ENCODE results near the gene CYSLTR2. TPM values are rescaled to one million over a fixed set of nuclear protein-coding genes. Genes with fewer than 3 reads are reported as not detected.
"Not testable (repeated sequence)": the region's sequence is repeated elsewhere in the genome, so short reads cannot be mapped to it uniquely, and the experiment has no call there.

Gene CYSLTR2
- total and polyA plus RNA-seq, 2 donors (not counting 1 experiment from before 2014, with no cell fraction given) = 0.09 TPM; not detected in 1

DNA sequence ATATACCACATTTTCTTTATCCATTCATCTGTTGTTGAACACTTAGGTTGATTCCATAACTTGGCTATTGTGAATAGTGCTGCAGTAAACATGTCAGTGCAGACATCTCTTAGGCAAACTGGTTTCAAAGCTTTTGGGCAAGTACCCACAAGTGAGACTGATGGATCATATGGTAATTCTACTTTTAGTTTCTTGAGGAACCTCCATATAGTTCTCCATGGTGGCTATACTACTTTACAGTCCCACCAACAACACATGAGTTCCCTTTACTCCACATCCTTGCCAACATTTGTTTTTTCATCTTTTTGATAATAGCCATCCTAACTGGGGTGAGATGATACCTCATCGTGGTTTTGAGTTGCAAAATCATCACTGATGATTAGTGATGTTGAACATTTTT is 8.5 kb downstream of the CYSLTR2 start:
- Histone ChIP-seq H4K20me1 (ENCODE audit: control insufficient read depth, insufficient read depth, low read length, poor library complexity, severe bottlenecking) (no peaks in the 10 kb centered on the region), H3K9me3 (ENCODE audit: control extremely low read depth in 1 of 3, control insufficient read depth in 2 of 3, insufficient read depth in 1 of 3, low read length in 2 of 3) (peaks cover 3 to 11% (median 7%) of the 10 kb centered on the region in 3 donors), H3K36me3 (replicated peaks in 1 of 2; ENCODE audit: control extremely low read depth in 1 of 2, control insufficient read depth in 1 of 2, extremely low read depth in 1 of 2, insufficient read depth in 2 of 2, low read length in 1 of 2) (no peaks in the 10 kb centered on the region), H3K4me3 (ENCODE audit: control extremely low read depth in 1 of 5, extremely low read depth in 1 of 5, insufficient read depth in 1 of 5, low read depth in 2 of 5, low read length in 4 of 5) (no peak overlapping the region), H2AFZ (ENCODE audit: insufficient read depth, low read depth, low read length, poor library complexity, severe bottlenecking) (no peak overlapping the region), H3K79me2 (ENCODE audit: control insufficient read depth, insufficient read depth, low read length) (no peaks in the 10 kb centered on the region), H3K27me3 (replicated peaks in 1 of 4; ENCODE audit: control extremely low read depth in 1 of 4, control insufficient read depth in 3 of 4, insufficient read depth in 4 of 4, low read length in 3 of 4) (no peaks in the 10 kb centered on the region), H3K9ac (ENCODE audit: low read length) (no peak overlapping the region), H3K27ac (ENCODE audit: low read length in 2 of 2) (no peak overlapping the region), H3K4me1 (ENCODE audit: control insufficient read depth in 2 of 2, insufficient read depth in 2 of 2, low read length in 2 of 2) (peaks cover 8 to 12% of the 10 kb centered on the region in 2 donors), H3K4me2 (replicated peaks; ENCODE audit: low read depth, low read length, poor library complexity, severe bottlenecking) (no peak overlapping the region)
- TF ChIP-seq, protein P1, sequence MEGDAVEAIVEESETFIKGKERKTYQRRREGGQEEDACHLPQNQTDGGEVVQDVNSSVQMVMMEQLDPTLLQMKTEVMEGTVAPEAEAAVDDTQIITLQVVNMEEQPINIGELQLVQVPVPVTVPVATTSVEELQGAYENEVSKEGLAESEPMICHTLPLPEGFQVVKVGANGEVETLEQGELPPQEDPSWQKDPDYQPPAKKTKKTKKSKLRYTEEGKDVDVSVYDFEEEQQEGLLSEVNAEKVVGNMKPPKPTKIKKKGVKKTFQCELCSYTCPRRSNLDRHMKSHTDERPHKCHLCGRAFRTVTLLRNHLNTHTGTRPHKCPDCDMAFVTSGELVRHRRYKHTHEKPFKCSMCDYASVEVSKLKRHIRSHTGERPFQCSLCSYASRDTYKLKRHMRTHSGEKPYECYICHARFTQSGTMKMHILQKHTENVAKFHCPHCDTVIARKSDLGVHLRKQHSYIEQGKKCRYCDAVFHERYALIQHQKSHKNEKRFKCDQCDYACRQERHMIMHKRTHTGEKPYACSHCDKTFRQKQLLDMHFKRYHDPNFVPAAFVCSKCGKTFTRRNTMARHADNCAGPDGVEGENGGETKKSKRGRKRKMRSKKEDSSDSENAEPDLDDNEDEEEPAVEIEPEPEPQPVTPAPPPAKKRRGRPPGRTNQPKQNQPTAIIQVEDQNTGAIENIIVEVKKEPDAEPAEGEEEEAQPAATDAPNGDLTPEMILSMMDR (IDR thresholded peaks at IDR 0.05) = no peak
- intact Hi-C loops (cut with micrococcal nuclease) = no loop called here
- ChIA-PET CTCF (no interaction called here), POLR2A (no interaction called here)
- no peak overlapping the region for H3K27ac Mint-ChIP-seq
- H3K4me1 Mint-ChIP-seq = peaks cover 14% of the 10 kb centered on the region
- H3K27me3 Mint-ChIP-seq = no peaks in the 10 kb centered on the region
- no CpG with 5 or more reads among the region's 1 CpG for WGBS (ENCODE audit: insufficient coverage)
- DNase-seq (no peak), ATAC-seq (ENCODE audit: low read depth) (no peak)
- peaks cover 14% of the 10 kb centered on the region for H3K9me3 Mint-ChIP-seq (ENCODE audit: insufficient read depth)
- no peak overlapping the region for H3K4me3 Mint-ChIP-seq

DNA sequence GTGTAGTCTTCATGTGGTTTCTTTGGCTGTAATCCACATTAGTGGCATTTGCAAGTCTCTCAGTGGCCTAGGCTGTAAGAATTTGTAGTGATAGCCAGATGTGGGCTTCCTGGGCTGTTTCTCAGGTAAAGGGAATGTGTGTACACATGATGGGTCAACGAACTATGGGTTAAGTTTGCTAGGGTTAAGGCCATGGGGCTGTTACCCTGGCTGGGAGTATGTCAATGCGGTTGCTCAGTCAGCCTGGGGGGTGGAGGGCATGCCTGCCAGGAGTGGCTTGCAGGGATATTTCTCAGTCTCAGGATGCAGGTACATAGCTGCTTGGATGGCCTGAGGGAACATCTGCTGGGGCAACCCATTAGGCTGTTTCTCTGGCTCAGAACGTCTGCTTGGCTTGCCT is 13.4 kb downstream of the CYSLTR2 start:
- H3K36me3 ChIP-seq (replicated peaks in 1 of 2; ENCODE audit: control extremely low read depth in 1 of 2, control insufficient read depth in 1 of 2, extremely low read depth in 1 of 2, insufficient read depth in 2 of 2, low read length in 1 of 2) = no peaks in the 10 kb centered on the region
- CTCF ChIA-PET = no interaction called here
- H3K27ac Mint-ChIP-seq = no peak overlapping the region

GRCh38 chr13:48671421-48671820 is 17.7 kb downstream of the CYSLTR2 start:
- H3K4me1 Mint-ChIP-seq; H3K79me2 ChIP-seq (ENCODE audit: control insufficient read depth, insufficient read depth, low read length); H3K4me3 Mint-ChIP-seq; CTCF ChIA-PET; H2AFZ ChIP-seq (ENCODE audit: insufficient read depth, low read depth, low read length, poor library complexity, severe bottlenecking); ATAC-seq (ENCODE audit: low read depth); intact Hi-C loops (cut with micrococcal nuclease); H3K4me1 ChIP-seq (ENCODE audit: control insufficient read depth in 2 of 2, insufficient read depth in 2 of 2, low read length in 2 of 2); H3K9ac ChIP-seq (ENCODE audit: low read length); H3K27me3 ChIP-seq (replicated peaks in 1 of 4; ENCODE audit: control extremely low read depth in 1 of 4, control insufficient read depth in 3 of 4, insufficient read depth in 4 of 4, low read length in 3 of 4); H3K36me3 ChIP-seq (replicated peaks in 1 of 2; ENCODE audit: control extremely low read depth in 1 of 2, control insufficient read depth in 1 of 2, extremely low read depth in 1 of 2, insufficient read depth in 2 of 2, low read length in 1 of 2); H3K4me2 ChIP-seq (replicated peaks; ENCODE audit: low read depth, low read length, poor library complexity, severe bottlenecking); H3K27ac Mint-ChIP-seq; POLR2A ChIA-PET; H3K27ac ChIP-seq (ENCODE audit: low read length in 2 of 2); H3K4me3 ChIP-seq (ENCODE audit: control extremely low read depth in 1 of 5, extremely low read depth in 1 of 5, insufficient read depth in 1 of 5, low read depth in 2 of 5, low read length in 4 of 5); H4K20me1 ChIP-seq (ENCODE audit: control insufficient read depth, insufficient read depth, low read length, poor library complexity, severe bottlenecking); DNase-seq: not testable (repeated sequence)
- WGBS (ENCODE audit: insufficient coverage) = no CpG with 5 or more reads among the region's 2 CpGs
- peaks cover under 1 to 16% (median 13%) of the 10 kb centered on the region in 3 donors for H3K9me3 ChIP-seq (ENCODE audit: control extremely low read depth in 1 of 3, control insufficient read depth in 2 of 3, insufficient read depth in 1 of 3, low read length in 2 of 3)
- Mint-ChIP-seq H3K9me3 (ENCODE audit: insufficient read depth) (peaks cover 10% of the 10 kb centered on the region), H3K27me3 (peaks cover 13% of the 10 kb centered on the region)

More for the DNA sequence above, 13.4 kb downstream of the CYSLTR2 start:
- Histone ChIP-seq H2AFZ (ENCODE audit: insufficient read depth, low read depth, low read length, poor library complexity, severe bottlenecking) (no peak overlapping the region), H3K27me3 (replicated peaks in 1 of 4; ENCODE audit: control extremely low read depth in 1 of 4, control insufficient read depth in 3 of 4, insufficient read depth in 4 of 4, low read length in 3 of 4) (no peaks in the 10 kb centered on the region), H4K20me1 (ENCODE audit: control insufficient read depth, insufficient read depth, low read length, poor library complexity, severe bottlenecking) (no peaks in the 10 kb centered on the region), H3K9me3 (ENCODE audit: control extremely low read depth in 1 of 3, control insufficient read depth in 2 of 3, insufficient read depth in 1 of 3, low read length in 2 of 3) (peaks cover 7 to 17% (median 7%) of the 10 kb centered on the region in 3 donors), H3K4me1 (ENCODE audit: control insufficient read depth in 2 of 2, insufficient read depth in 2 of 2, low read length in 2 of 2) (no peaks in the 10 kb centered on the region), H3K79me2 (ENCODE audit: control insufficient read depth, insufficient read depth, low read length) (no peaks in the 10 kb centered on the region), H3K4me2 (replicated peaks; ENCODE audit: low read depth, low read length, poor library complexity, severe bottlenecking) (no peak overlapping the region), H3K4me3 (ENCODE audit: control extremely low read depth in 1 of 5, extremely low read depth in 1 of 5, insufficient read depth in 1 of 5, low read depth in 2 of 5, low read length in 4 of 5) (no peak overlapping the region), H3K27ac (ENCODE audit: low read length in 2 of 2) (no peak overlapping the region), H3K9ac (ENCODE audit: low read length) (no peak overlapping the region)
- POLR2A ChIA-PET = no interaction called here
- H3K9me3 Mint-ChIP-seq (ENCODE audit: insufficient read depth) = peaks cover 19% of the 10 kb centered on the region
- H3K4me3 Mint-ChIP-seq = no peak overlapping the region
- ATAC-seq (ENCODE audit: low read depth) = no peak
- intact Hi-C loops (cut with micrococcal nuclease) = no loop called here
- H3K27me3 Mint-ChIP-seq = no peaks in the 10 kb centered on the region
- TF ChIP-seq EZH2 (IDR thresholded peaks at IDR 0.05; ENCODE audit: borderline replicate concordance, insufficient read depth, low read depth, low read length, poor library complexity, severe bottlenecking) = no peak
- TF ChIP-seq, protein P1 (IDR thresholded peaks at IDR 0.05) = no peak
- H3K4me1 Mint-ChIP-seq = no peaks in the 10 kb centered on the region
- 74% methylated on average over 3 of the region's 3 CpGs for WGBS (ENCODE audit: insufficient coverage)
- DNase-seq = no peak

Data from B cell (primary cell).